ENCODE measurements around the gene PKLR.
"Not testable (repeated sequence)": the region's sequence is repeated elsewhere in the genome, so short reads cannot be mapped to it uniquely, and the experiment has no call there.

PKLR gene

DNA sequence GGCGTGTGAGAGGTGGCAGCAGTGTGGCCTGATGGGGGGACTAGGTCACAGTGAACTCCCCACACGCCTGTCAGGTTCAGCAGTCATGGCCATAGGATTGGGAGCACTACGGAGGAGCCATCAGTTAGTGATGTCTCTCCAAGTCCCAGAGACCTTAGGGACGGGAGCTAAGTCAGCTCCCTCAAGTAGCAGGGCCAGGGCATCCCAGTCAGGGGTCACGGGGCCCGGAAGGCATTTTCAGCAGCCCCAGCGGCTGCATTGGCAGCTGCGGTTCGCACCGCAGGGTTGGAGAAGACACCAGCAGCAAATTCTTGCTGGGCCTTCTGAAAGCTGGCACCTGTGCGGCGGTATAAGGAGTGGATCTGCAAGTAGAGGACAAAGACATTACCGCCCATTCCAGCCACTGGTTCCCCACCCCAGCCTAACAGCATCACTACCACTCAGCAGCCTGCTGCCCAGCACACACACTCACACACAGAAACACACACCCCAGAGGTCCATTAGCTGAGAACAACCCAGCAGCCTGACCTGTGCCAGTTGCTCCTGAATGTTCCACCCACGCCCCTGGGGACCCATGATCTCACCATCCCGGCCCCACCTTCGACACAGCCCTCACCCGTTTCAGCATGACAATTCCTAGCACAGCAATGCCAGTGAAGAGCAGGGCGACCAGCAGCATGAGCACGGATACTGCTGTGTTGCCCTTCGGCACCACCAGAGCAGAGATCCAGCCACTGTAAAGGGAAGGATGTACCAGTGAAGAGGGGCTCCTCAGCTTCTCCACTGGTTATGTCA, 45.0 kb downstream of the PKLR start:
- Mint-ChIP-seq H3K27me3 (no peaks in the 10 kb centered on the region), H3K27ac (peak overlapping the region; percentile 23), H3K9me3 (no peaks in the 10 kb centered on the region), H3K4me3 (peak overlapping the region; percentile 80), H3K4me1 (peaks cover 46% of the 10 kb centered on the region), H3K36me3 (peaks cover 13% of the 10 kb centered on the region)

DNA sequence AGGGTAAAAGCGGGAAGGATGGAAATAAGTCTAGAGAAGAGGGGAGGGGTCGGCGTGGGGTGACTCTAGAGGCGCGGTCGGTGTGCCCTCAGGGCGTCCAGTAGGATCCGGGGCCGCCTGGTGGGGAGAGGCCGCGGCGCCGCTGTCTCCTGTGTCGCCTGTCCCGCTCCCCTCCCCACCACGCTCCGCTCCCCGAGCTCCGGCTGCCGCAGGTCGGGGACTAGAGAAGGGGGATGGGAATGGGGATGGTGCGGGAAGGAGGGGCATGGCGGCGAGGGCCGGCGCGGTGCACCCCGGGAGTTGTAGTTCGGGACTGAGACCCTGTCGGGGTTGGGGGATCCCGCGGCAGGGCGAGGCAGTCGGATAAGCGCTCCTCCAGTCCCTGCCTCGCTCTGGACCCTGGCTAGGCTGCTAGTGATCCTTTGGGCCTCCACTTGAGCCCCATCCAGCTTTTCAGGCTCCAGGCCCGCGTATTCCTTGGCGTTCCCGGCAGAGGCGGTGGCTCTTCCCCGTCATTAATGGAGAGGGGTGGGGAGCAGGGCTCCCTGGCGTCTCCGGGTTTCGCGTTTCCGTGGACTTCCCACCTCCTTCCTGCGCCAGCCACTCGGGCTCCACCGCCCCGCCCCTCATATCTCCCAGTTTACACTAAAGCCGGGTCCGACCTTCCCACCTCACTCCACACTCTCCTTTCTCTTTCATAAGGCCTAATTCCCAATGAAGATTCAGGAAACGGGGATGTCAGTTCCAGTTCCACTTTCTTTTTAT, 45.8 kb downstream of the PKLR start, which contains the start of gene ENTREP3:
Gene ENTREP3, minus strand, starts transcription at position 241 of the 765 bp plus-strand sequence. CDS start 606 bp downstream, outside the sequence.
- Mint-ChIP-seq H3K27ac (peak within 1 kb of the TSS; percentile 70), H3K4me1 (peaks cover 42% of the 10 kb centered on the region), H3K36me3 (peaks cover 11% of the 10 kb centered on the region), H3K4me3 (peak within 1 kb of the TSS; percentile 90), H3K9me3 (no peaks in the 10 kb centered on the region), H3K27me3 (no peaks in the 10 kb centered on the region)

DNA sequence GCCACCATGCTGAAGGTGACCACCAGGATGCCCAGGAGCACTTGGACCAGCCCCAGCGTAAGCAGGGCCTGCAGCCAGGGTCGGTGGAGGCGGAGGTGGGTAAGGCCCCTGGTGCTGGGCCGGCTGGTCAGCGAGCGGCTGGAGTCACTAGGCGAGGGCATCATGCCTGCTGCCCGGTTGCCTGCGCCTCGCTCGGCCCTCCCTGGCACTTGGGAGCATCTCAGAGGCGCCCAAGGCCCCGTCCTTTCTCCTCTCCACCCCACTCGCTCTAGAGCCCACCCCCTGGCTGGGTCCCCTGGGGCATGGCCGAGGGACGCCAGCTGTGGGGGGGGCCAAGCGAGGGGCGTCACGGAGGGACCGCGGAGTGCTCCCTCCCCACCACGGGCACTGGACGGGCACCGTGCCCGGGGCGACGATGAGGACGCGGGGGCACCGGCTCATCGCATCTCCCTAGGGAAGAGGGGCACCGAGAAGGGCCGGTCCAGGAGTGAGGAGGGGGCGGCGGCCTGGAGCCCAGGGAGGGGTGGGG, 46.5 kb downstream of the PKLR start:
- Mint-ChIP-seq H3K36me3 (peaks cover 11% of the 10 kb centered on the region), H3K27ac (peak overlapping the region; percentile 70), H3K4me3 (peak overlapping the region; percentile 90), H3K9me3 (no peaks in the 10 kb centered on the region), H3K4me1 (peaks cover 37% of the 10 kb centered on the region), H3K27me3 (no peaks in the 10 kb centered on the region)

DNA sequence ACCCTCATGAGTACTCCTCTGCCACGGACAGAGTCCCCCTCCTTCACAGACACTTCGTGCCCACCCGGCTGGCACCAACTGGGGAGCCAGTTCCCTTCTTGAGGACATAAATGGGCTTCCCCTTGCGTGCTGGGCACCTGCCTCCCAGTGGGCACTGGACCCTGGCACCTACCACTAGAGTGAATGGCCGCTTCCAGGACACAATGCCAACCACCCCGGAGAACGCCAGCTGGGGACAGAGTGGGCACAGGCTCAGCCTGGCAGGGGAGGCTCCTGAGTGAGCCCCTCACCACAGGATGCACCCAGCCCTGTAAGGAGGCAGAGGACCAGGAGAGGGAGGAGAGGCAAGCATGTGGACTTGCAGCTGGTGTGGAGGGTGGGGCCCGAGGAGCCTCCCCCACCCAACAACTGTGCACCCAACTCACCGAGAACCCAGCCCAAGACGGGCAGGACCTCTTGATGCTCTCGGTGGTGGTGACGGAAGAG, 47.0 kb downstream of the PKLR start:
- H3K36me3 Mint-ChIP-seq = peaks cover 11% of the 10 kb centered on the region
- H3K27me3 Mint-ChIP-seq = no peaks in the 10 kb centered on the region
- H3K9me3 Mint-ChIP-seq = no peaks in the 10 kb centered on the region
- peaks cover 37% of the 10 kb centered on the region for H3K4me1 Mint-ChIP-seq
- H3K4me3 Mint-ChIP-seq = peak overlapping the region; percentile 90
- H3K27ac Mint-ChIP-seq = peak overlapping the region; percentile 70

DNA sequence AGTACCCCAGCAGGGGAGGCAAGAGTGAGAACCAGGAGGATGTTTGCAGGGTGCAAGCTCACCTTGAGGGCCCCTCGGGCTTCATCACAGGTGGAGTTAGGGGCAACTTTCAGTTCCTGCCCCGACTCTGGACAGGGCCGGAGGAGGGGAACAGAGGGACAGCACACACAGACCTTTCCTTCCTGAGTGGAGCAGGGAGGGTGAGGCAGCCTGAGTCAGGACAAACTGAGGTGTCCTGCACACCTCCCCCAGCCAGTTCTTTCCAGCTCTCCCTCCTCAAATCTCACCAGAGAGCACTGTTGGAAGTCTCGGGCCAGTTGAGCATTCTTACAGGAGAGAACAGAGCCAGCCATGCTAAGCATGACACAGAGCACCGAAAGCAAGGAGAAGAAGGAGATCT, 47.4 kb downstream of the PKLR start:
- peaks cover 37% of the 10 kb centered on the region for H3K4me1 Mint-ChIP-seq

DNA sequence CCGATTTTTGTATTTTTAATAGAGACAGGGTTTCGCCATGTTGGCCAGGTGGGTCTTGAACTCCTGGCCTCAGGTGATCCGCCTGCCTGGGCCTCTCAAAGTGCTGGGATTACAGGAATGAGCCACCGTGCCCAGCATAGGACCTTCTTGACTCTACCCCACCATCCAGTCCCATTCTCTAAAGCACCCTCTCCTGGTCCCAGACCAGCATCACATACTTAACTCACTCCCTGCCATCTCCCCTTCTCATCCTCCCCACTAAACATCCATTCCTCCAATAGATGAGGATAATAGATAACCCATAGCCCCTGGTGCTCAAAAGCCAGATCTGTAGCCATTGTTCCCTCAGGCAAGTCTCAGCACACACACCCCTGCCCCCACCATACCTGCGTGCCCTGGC, 48.0 kb downstream of the PKLR start:
- Mint-ChIP-seq H3K4me3 (peak overlapping the region; percentile 90), H3K36me3 (peaks cover 8% of the 10 kb centered on the region), H3K4me1 (peaks cover 37% of the 10 kb centered on the region), H3K27me3 (no peaks in the 10 kb centered on the region), H3K9me3 (no peaks in the 10 kb centered on the region), H3K27ac (peak overlapping the region; percentile 14)

More for the DNA sequence above, 47.4 kb downstream of the PKLR start:
- Mint-ChIP-seq H3K9me3 (no peaks in the 10 kb centered on the region), H3K4me3 (peak overlapping the region; percentile 90), H3K27me3 (no peaks in the 10 kb centered on the region), H3K27ac (peak overlapping the region; percentile 25), H3K36me3 (peaks cover 11% of the 10 kb centered on the region)

DNA sequence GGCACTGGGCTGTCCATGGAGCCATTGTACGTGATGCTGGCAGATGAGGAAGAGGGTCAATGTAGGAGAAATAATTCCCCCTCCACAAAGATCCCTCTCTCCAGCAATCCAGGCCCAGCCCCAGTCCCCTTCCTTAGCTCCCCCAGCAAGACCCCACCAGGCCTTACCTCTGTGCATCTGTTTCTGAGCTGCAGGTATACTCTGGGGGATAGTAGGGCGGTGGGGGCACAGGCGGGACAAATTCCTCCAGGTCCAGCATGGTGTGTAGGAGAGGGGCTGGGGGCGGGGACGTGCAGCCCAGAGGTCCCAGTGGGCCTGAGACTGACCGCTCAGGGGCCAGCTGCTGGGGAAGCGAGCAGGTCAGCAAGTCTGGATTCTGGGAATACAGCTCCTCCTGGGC, 49.7 kb downstream of the PKLR start:
- Mint-ChIP-seq H3K4me3 (no peak overlapping the region), H3K9me3 (no peaks in the 10 kb centered on the region), H3K4me1 (peaks cover 27% of the 10 kb centered on the region), H3K27me3 (no peaks in the 10 kb centered on the region), H3K27ac (no peak overlapping the region), H3K36me3 (no peaks in the 10 kb centered on the region)

DNA sequence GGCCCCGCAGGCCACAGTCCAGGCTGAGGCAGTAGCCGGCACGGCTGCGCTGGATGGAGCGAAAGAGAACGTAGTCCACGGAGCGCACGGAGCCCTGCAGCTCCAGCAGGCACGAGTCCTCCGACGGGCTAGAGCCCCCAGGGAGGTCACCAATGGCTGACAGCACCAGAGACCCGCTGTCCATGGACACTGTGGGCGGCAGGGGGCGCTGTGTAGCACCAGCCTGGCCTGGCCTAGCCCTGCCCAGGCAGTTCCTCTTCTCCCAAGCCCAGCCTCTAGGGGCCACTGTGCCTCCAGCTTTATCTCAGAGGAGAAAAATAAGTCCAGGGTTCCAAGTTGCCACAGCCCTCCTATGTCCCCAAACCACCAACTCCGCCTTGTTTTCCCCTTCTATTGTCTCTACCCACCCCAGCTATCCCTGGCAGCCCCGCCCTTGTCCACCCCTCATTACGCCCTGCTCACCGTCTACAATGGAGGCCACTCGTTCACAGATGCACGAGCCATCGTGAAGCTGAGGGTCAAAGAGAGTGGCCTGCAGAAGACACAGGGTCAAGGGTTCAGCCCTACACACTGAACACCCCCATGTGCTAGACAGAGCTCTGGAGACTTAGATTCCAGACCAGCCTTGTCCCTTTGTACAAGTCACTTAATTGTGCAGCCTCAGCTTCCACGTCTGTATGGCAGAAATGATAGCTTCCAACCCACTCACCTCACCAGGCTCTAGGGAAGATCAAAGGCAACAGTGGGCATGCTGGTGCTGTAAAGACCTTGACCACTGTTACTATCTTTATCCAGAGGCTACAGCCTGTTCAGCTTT, 50.4 kb downstream of the PKLR start:
- no peak overlapping the region for H3K27ac Mint-ChIP-seq
- H3K27me3 Mint-ChIP-seq = no peaks in the 10 kb centered on the region
- no peaks in the 10 kb centered on the region for H3K9me3 Mint-ChIP-seq
- H3K4me1 Mint-ChIP-seq = peaks cover 27% of the 10 kb centered on the region
- H3K4me3 Mint-ChIP-seq = peak overlapping the region; percentile 54
- H3K36me3 Mint-ChIP-seq = no peaks in the 10 kb centered on the region

DNA sequence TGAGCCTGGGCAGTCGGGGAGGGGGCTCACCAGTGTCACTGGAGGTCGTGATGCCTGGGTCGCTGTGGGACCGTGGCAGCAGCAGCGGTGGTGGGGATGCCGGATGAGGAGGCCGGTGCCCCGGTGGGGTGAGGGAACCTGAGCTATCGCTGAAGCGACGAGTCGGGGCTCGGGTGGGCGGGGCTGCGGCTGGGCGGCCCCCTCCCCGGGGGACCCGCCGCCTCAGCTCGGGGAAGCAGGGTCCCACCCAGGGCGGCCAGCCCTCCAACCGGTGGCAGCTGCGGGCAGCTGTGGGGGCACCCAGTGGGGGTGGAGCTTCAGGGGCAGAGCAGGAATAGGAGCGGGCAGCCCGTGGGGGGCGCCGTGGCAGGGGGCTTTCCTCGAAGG, 51.0 kb downstream of the PKLR start:
- Mint-ChIP-seq H3K4me1 (peaks cover 24% of the 10 kb centered on the region), H3K27me3 (no peaks in the 10 kb centered on the region), H3K4me3 (peak overlapping the region; percentile 66), H3K9me3 (no peaks in the 10 kb centered on the region), H3K36me3 (no peaks in the 10 kb centered on the region), H3K27ac (peak overlapping the region; percentile 23)

DNA sequence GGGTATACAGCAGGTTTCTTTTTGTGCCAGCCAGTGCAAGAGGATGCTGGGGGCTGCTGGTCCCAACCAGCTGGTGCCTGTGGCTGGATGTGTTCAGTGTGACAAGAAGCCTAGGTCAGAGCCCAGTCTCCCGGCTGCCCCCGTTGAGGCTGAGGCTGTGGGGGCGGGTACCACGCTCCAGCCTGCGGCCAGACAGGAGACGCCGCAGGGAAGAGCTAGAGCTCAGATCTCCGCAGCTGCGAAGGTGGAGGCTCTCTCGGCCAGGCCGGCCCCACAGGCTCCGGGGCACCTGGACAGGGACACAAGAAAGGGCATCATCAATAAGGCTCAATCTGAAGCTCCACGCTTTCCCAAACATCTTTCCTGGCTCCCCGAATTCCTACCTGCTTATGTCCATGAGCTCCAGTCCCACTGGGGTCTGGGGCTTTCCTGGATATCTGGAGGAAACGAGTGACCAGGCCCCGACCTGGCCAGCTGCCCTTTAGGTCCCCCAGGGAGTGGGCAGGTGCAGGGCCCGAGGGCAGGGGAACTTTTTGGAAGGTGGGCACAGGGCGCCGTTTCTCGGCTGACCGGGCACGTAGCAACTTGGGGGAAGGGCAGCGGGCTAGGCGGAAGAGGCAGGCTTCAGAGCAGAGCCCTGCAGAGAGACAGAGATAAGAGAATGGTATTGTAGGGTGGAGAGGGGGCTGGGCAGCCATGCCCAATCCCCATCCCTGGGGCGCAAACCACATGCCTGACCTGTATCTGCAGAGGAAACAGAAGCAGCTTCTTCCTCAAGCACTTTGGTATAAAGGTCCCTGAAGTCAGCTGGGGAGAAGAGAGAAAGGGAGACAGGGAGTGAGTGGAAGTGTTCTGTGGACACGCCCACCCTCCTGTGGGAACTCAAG, 53.3 kb downstream of the PKLR start:
- Mint-ChIP-seq H3K27ac (no peak overlapping the region), H3K27me3 (peaks cover 2% of the 10 kb centered on the region), H3K9me3 (no peaks in the 10 kb centered on the region), H3K36me3 (peaks cover 2% of the 10 kb centered on the region), H3K4me1 (peaks cover 28% of the 10 kb centered on the region), H3K4me3 (no peak overlapping the region)

DNA sequence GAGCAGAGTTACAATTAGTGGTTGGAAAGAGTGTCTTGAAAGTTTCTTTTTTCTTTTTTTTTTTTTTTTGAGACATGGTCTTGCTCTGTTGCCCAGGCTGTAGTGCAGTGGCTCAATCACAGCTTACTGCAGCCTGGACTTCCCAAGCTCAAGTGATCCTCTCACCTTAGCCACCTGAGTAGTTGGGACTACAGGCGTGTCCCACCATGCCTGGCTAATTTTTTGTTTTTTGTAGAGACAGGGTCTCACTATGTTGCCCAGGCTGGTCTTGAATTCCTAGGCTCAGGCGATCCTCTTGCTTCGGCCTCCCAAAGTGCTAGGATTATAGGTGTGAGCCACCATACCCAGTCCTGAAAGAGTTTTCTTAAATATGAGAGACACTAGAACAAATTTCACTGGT, 54.4 kb downstream of the PKLR start:
- not testable (repeated sequence) for H3K4me3 Mint-ChIP-seq, H3K9me3 Mint-ChIP-seq, H3K27me3 Mint-ChIP-seq, H3K27ac Mint-ChIP-seq, H3K36me3 Mint-ChIP-seq
- peaks cover 32% of the 10 kb centered on the region for H3K4me1 Mint-ChIP-seq

DNA sequence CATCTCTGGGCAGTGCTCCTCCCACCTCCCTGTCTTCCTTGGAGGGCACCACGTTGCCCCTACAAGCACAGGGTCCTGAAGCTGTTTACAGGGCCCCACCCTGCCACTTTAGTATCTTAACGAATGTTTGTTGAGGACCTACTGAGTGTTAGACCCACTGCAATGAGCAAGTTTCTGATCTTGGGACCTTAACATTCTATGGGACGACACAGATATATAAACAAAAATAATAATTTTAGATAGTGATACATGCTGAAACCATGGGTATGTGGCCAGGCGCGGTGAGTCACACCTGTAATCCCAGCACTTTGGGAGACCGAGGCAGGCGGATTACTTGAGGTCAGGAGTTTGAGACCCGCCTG, 56.1 kb downstream of the PKLR start:
- peaks cover 2% of the 10 kb centered on the region for H3K27me3 Mint-ChIP-seq
- H3K9me3 Mint-ChIP-seq = no peaks in the 10 kb centered on the region
- peaks cover 43% of the 10 kb centered on the region for H3K4me1 Mint-ChIP-seq
- H3K4me3 Mint-ChIP-seq = peak overlapping the region; percentile 92
- peak overlapping the region; percentile 100 for H3K27ac Mint-ChIP-seq
- H3K36me3 Mint-ChIP-seq = peaks cover 2% of the 10 kb centered on the region

DNA sequence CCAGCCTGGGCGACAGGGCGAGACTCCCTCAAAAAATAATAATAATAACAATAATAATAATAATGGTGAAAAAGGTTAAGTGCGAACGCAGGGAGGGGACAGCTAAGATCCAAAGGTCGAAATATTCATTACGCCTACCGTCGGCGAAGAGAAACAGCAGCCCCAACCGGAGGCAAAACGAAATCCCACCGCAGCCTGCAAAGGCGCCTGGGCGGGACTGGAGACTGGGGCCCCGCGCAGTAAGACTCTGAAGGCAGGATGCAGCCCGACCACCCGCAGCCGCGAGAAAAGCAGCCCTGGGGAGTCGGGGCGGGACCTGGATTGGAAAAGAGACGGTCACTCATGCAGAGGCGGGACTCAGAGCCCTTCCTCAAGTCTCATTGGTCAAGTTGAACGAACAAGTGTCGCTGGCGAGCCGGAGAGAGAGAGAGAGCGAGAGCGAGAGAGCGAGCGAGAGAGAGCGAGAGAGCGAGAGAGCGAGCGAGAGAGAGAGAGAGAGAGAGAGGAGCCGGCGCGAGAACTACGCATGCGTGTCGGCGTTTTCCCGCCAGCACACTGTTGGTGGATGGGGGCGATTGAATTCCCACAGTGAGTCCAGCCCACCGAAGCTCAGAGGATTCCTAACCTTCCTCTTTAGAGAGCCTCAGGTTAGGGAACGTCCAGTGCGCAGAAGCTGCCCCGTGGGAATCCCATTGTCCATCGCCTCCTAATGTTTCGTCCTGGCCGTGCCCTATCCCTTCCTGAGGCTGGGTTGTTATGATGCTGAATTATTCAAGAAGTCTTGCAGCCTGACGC, 56.7 kb downstream of the PKLR start:
- peaks cover 2% of the 10 kb centered on the region for H3K27me3 Mint-ChIP-seq
- peaks cover 2% of the 10 kb centered on the region for H3K36me3 Mint-ChIP-seq
- H3K27ac Mint-ChIP-seq = peak overlapping the region; percentile 100
- peak overlapping the region; percentile 92 for H3K4me3 Mint-ChIP-seq
- H3K9me3 Mint-ChIP-seq = no peaks in the 10 kb centered on the region
- H3K4me1 Mint-ChIP-seq = peaks cover 43% of the 10 kb centered on the region
